Lung (tissue), 12 donors: ENCODE results near the gene LRRK1. TPM values are rescaled to one million over a fixed set of nuclear protein-coding genes. Genes with fewer than 3 reads are reported as not detected.

Experiments
- ATAC-seq: fragments of 200-7000 bp; cut with Tn5 transposase; one replicate; pipeline ENCODE4 v1.9.1; 2020; ENCODE audit warnings: moderate number of reproducible peaks; ENCODE audit not compliant: insufficient read depth, low FRiP score
- DNase-seq, 3 donors: peaks; one replicate each; pipeline ENCODE4 v3.0.0-alpha.2; 2013 to 2017
- H3K27ac ChIP-seq, 2 donors: one replicate each; pipeline ENCODE4 v1.5.1; 2013; ENCODE audit warnings: mild to moderate bottlenecking in 2 of 2, moderate library complexity in 2 of 2, control low read depth in 1 of 2, inconsistent platforms in 1 of 2, low read depth in 1 of 2, low read length in 1 of 2
- H3K27me3 ChIP-seq, 3 donors: one replicate each; pipeline ENCODE4 v1.5.1; 2013; ENCODE audit warnings: low read length in 2 of 3; ENCODE audit not compliant: control insufficient read depth in 3 of 3, insufficient read depth in 3 of 3
- H3K36me3 ChIP-seq, 4 donors: one replicate each; pipeline ENCODE4 v1.5.1; 2013; ENCODE audit warnings: low read length in 4 of 4, mild to moderate bottlenecking in 1 of 4, moderate library complexity in 1 of 4; ENCODE audit not compliant: control insufficient read depth in 4 of 4, insufficient read depth in 4 of 4
- H3K4me1 ChIP-seq, 5 donors: one replicate each; pipeline ENCODE4 v1.5.1; 2013; ENCODE audit warnings: low read length in 5 of 5, mild to moderate bottlenecking in 2 of 5, moderate library complexity in 1 of 5; ENCODE audit not compliant: control insufficient read depth in 5 of 5, insufficient read depth in 5 of 5
- H3K4me3 ChIP-seq: one replicate; pipeline ENCODE4 v1.5.1; 2013; ENCODE audit warnings: mild to moderate bottlenecking, control low read depth, moderate library complexity
- H3K9ac ChIP-seq, 2 donors: one replicate each; pipeline ENCODE4 v1.5.1; 2013; ENCODE audit warnings: low read length in 2 of 2, control low read depth in 1 of 2; ENCODE audit not compliant: insufficient read depth in 1 of 2
- H3K9me3 ChIP-seq, 4 donors: one replicate each; pipeline ENCODE4 v1.5.1; 2013; ENCODE audit warnings: low read length in 3 of 4, mild to moderate bottlenecking in 1 of 4, moderate library complexity in 1 of 4; ENCODE audit not compliant: control insufficient read depth in 4 of 4, insufficient read depth in 3 of 4
- WGBS, 2 donors: extraction: QIAGEN DNeasy Blood & Tissue Kit; methylation state at CpG; one replicate each; pipeline ENCODE4 v1.1.7; 2013; 5-methylcytosine and 5-hydroxymethylcytosine counted together
- polyA plus RNA-seq, 2 donors: library from polyadenylated mRNA; stranded (reverse); fragments of 200-250 nt; gene quantifications; one replicate each; pipeline ENCODE4 v1.2.1, GENCODE V29; 2013
- total RNA-seq, 2 donors: library from RNA; depleted of rRNA in 1 of 2; stranded (reverse); fragments of >200 nt in 1 of 2; gene quantifications; one replicate each; pipeline ENCODE4 v1.2.1, GENCODE V29; 2014 to 2021
- TF ChIP-seq, protein P1 (sequence below): IDR thresholded peaks from 2 replicates; pipeline ENCODE4 v1.5.1; 2012; ENCODE audit warnings: mild to moderate bottlenecking; ENCODE audit errors: control extremely low read depth, extremely low read depth
- donor health status: control.
- donor health status: control.
- donor health status: Bipolar disorder and iron deficiency.
- donor health status: healthy.
- donor health status: DM: yes; HTN: yes; CAD: no.

LRRK1 gene
- total and polyA plus RNA-seq, 4 donors, result 5.7 to 22.9 (median 9.7) TPM

DNA sequence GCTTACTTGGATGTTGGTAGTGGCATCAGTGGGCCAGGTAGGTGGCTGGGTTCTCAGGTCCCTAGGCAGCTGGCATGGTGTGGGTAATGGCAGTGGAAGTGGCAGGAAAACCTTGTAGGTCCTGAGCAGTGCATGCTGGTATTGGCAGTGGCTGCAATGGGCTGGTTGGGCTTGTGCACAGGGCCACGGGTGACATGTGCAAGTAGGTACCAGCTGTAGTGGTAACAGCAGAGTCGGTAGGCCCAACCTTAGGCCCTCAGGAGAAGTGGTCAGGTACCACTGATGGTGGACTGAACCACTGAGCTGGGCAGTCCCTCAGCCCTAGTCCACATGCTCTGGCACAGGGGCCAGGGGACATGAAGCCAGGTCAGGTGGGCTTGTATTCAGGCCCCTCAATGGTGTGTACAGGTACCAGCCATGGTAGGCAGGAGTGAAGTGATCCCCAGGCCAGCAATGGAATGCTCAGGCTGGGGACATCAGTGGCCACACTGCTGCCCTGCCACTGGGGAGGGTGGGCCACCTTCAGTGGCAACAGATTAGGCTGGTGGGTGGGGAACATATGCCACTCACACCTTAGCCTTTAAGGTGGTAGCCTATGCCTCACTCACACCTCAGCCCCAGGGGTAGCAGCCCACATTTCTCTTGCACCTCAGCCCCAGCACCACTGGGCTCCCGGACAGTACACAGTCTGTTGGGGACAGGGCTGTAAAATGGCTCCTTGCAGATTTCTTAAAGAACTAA lies 118.1 kb downstream of the LRRK1 start:
- H3K4me1 ChIP-seq, result no peaks in the 10 kb centered on the region
- no peaks in the 10 kb centered on the region for H3K27me3 ChIP-seq
- peaks cover 0 to 5% (median 4%) of the 10 kb centered on the region in 4 donors for H3K9me3 ChIP-seq
- H3K4me3 ChIP-seq, result no peak overlapping the region
- 97 to 100% methylated on average over 3 of the region's 3 CpGs for WGBS, 2 donors
- ATAC-seq (no peak), DNase-seq (peak in 1 of 3 donors; percentile 6)
- H3K27ac ChIP-seq, result no peak overlapping the region
- H3K9ac ChIP-seq, result no peak overlapping the region
- H3K36me3 ChIP-seq, result peaks cover 0 to under 1% (median 0%) of the 10 kb centered on the region in 4 donors
- TF ChIP-seq, protein P1, sequence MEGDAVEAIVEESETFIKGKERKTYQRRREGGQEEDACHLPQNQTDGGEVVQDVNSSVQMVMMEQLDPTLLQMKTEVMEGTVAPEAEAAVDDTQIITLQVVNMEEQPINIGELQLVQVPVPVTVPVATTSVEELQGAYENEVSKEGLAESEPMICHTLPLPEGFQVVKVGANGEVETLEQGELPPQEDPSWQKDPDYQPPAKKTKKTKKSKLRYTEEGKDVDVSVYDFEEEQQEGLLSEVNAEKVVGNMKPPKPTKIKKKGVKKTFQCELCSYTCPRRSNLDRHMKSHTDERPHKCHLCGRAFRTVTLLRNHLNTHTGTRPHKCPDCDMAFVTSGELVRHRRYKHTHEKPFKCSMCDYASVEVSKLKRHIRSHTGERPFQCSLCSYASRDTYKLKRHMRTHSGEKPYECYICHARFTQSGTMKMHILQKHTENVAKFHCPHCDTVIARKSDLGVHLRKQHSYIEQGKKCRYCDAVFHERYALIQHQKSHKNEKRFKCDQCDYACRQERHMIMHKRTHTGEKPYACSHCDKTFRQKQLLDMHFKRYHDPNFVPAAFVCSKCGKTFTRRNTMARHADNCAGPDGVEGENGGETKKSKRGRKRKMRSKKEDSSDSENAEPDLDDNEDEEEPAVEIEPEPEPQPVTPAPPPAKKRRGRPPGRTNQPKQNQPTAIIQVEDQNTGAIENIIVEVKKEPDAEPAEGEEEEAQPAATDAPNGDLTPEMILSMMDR, result no peak

DNA sequence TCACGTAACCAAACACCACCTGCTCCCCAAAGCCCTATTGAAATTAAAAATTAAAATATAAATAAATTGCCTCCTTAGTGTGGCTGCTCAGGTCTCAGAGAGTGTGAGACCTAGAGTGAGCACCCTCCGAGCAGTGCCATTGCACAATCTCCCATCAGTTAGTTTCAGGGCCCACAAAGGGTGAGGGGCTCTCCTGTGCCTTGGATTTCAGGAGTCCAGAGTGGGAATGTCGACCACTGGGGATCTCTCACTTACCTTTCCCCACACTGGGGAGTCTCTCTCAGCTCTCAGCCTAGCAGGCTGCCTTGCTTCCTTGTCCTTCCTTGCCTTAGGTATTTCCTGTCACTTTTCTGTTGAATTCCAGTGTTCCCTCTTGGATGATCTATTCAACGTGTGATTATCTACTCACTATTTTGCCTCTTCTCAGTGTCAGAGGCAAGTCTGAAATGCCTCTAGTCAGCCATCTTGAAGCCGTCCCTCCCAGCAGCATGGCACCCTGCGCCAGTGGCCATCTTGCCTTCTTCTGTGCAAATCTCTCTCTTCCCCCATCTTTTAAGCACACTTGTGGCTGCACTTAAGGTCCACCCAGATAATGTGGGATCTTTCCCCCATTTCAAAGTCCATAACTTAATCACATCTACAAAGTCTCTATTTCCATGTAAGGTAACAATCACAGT lies 119.3 kb downstream of the LRRK1 start:
- TF ChIP-seq, protein P1, result no peak
- DNase-seq, result peak in 1 of 3 donors; percentile 4
- Histone ChIP-seq H3K27me3 (no peaks in the 10 kb centered on the region), H3K36me3 (peaks cover 0 to 2% (median 0%) of the 10 kb centered on the region in 4 donors), H3K27ac (no peak overlapping the region), H3K4me1 (no peaks in the 10 kb centered on the region), H3K4me3 (no peak overlapping the region), H3K9me3 (peaks cover 0 to 5% (median 4%) of the 10 kb centered on the region in 4 donors), H3K9ac (no peak overlapping the region)
- 88 to 92% methylated on average over 6 of the region's 6 CpGs for WGBS, 2 donors
- no peak for ATAC-seq

GRCh38 chr15:101039461-101039860 lies 120.3 kb downstream of the LRRK1 start:
- Histone ChIP-seq H3K9ac (no peak overlapping the region), H3K27ac (no peak overlapping the region), H3K27me3 (no peaks in the 10 kb centered on the region), H3K36me3 (peaks cover 0 to 2% (median 0%) of the 10 kb centered on the region in 4 donors), H3K4me1 (no peaks in the 10 kb centered on the region), H3K4me3 (no peak overlapping the region), H3K9me3 (peaks cover 0 to 5% (median 4%) of the 10 kb centered on the region in 4 donors)
- ATAC-seq (no peak), DNase-seq (peak in 1 of 3 donors; percentile 11)
- TF ChIP-seq, protein P1, result no peak
- WGBS, 2 donors, result 80 to 92% methylated on average over 3 of the region's 3 CpGs
